Lower lobe of right lung (tissue), 2 donors: ENCODE results near the gene AKAIN1. TPM values are rescaled to one million over a fixed set of nuclear protein-coding genes. Genes with fewer than 3 reads are reported as not detected.

Experiments used
- ATAC-seq, 2 donors: fragments of 200-7000 bp; cut with Tn5 transposase; one replicate each; pipeline ENCODE4 v1.9.1; 2020 to 2022; ENCODE audit warnings: mild to moderate bottlenecking in 2 of 2, moderate library complexity in 2 of 2
- DNase-seq: peaks from one replicate; pipeline ENCODE4 v3.0.0-alpha.2; 2020
- H3K27ac ChIP-seq: fragments of 200-600 bp; one replicate; pipeline ENCODE4 v1.8.0; 2022
- H3K27me3 ChIP-seq: fragments of 200-600 bp; one replicate; pipeline ENCODE4 v1.8.0; 2022; ENCODE audit warnings: low read depth
- H3K36me3 ChIP-seq: fragments of 200-600 bp; one replicate; pipeline ENCODE4 v1.8.0; 2022; ENCODE audit warnings: mild to moderate bottlenecking
- H3K4me1 ChIP-seq: fragments of 200-600 bp; one replicate; pipeline ENCODE4 v1.8.0; 2022
- H3K4me3 ChIP-seq: fragments of 200-600 bp; one replicate; pipeline ENCODE4 v1.8.0; 2022; ENCODE audit warnings: mild to moderate bottlenecking
- H3K9me3 ChIP-seq: fragments of 200-600 bp; one replicate; pipeline ENCODE4 v1.8.0; 2022
- intact Hi-C: fragments of 100-400 bp; cut with DNase I; formaldehyde crosslinking; loops from one replicate; pipeline ENCODE4 v1.11.0; 2022
- long read RNA-seq: library from polyadenylated mRNA; unstranded; transcript quantifications from one replicate; pipeline ENCODE4 v2.0.0, GENCODE V29; 2021
- total RNA-seq: library from RNA; stranded (reverse); fragmentation: NEBNext Ultra II Directional; extraction: Animal tissue kit (Norgen Biotek cat#: 25700); gene quantifications from one replicate; pipeline ENCODE4 v1.2.1, GENCODE V29; 2021
- TF ChIP-seq, protein P1 (sequence below): fragments of 200-600 bp; IDR thresholded peaks from one replicate; pipeline ENCODE4 v1.8.0; 2022; ENCODE audit warnings: antibody characterized with exemption, mild to moderate bottlenecking
- donor health status: DM: no; HTN: yes; CAD: no; lungs with severe emphysema.

Gene AKAIN1, protein sequence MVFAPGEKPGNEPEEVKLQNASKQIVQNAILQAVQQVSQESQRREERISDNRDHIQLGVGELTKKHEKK
- total RNA-seq = not detected
- long read RNA-seq = 0 reads

- no peak within 1 kb of the TSS for H3K27ac ChIP-seq
- H3K4me3 ChIP-seq = no peak within 1 kb of the TSS
- DNase-seq (no peak), ATAC-seq (peak; percentile 86 to 89)
- H3K27me3 ChIP-seq = peaks cover 62% of the 10 kb centered on the region
- intact Hi-C loops = no loop called here
- H3K9me3 ChIP-seq = no peaks in the 10 kb centered on the region
- H3K4me1 ChIP-seq = no peaks in the 10 kb centered on the region
- H3K36me3 ChIP-seq = no peaks in the 10 kb centered on the region
- TF ChIP-seq, protein P1, sequence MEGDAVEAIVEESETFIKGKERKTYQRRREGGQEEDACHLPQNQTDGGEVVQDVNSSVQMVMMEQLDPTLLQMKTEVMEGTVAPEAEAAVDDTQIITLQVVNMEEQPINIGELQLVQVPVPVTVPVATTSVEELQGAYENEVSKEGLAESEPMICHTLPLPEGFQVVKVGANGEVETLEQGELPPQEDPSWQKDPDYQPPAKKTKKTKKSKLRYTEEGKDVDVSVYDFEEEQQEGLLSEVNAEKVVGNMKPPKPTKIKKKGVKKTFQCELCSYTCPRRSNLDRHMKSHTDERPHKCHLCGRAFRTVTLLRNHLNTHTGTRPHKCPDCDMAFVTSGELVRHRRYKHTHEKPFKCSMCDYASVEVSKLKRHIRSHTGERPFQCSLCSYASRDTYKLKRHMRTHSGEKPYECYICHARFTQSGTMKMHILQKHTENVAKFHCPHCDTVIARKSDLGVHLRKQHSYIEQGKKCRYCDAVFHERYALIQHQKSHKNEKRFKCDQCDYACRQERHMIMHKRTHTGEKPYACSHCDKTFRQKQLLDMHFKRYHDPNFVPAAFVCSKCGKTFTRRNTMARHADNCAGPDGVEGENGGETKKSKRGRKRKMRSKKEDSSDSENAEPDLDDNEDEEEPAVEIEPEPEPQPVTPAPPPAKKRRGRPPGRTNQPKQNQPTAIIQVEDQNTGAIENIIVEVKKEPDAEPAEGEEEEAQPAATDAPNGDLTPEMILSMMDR = no peak
Measured at GRCh38 chr18:5197032-5197434, at the start of gene AKAIN1. TSS of gene AKAIN1 (minus strand) at chr18:5197257. CDS start at chr18:5197053, 204 bp downstream.

- H3K27me3 ChIP-seq = no peaks in the 10 kb centered on the region
- no peak for ATAC-seq
- peaks cover 9% of the 10 kb centered on the region for H3K4me1 ChIP-seq
- no peak for DNase-seq
- no peak overlapping the region for H3K4me3 ChIP-seq
- TF ChIP-seq, protein P1 = no peak
- H3K27ac ChIP-seq = no peak overlapping the region
- H3K9me3 ChIP-seq = no peaks in the 10 kb centered on the region
- peaks cover 25% of the 10 kb centered on the region for H3K36me3 ChIP-seq
- intact Hi-C loops = no loop called here
Measured at GRCh38 chr18:5244941-5245340, 47.9 kb upstream of the AKAIN1 start.

- peaks cover 25% of the 10 kb centered on the region for H3K36me3 ChIP-seq
- TF ChIP-seq, protein P1 = no peak
- peak overlapping the region; percentile 88 for H3K4me3 ChIP-seq
- ATAC-seq (no peak), DNase-seq (no peak)
- intact Hi-C loops = no loop called here
- no peak overlapping the region for H3K27ac ChIP-seq
- H3K27me3 ChIP-seq = no peaks in the 10 kb centered on the region
- H3K4me1 ChIP-seq = peaks cover 33% of the 10 kb centered on the region
- H3K9me3 ChIP-seq = no peaks in the 10 kb centered on the region
Measured at GRCh38 chr18:5239447-5239846, 42.4 kb upstream of the AKAIN1 start.

- peak; percentile 80 to 81 for ATAC-seq
- Histone ChIP-seq H3K36me3 (peaks cover 25% of the 10 kb centered on the region), H3K4me3 (peak overlapping the region; percentile 88), H3K9me3 (no peaks in the 10 kb centered on the region), H3K27me3 (no peaks in the 10 kb centered on the region), H3K27ac (peak overlapping the region; percentile 100), H3K4me1 (peaks cover 33% of the 10 kb centered on the region)
- TF ChIP-seq, protein P1 = no peak
- intact Hi-C loops = no loop called here
- DNase-seq = peak; percentile 65
Measured at GRCh38 chr18:5238371-5238976, 41.4 kb upstream of the AKAIN1 start.

DNA sequence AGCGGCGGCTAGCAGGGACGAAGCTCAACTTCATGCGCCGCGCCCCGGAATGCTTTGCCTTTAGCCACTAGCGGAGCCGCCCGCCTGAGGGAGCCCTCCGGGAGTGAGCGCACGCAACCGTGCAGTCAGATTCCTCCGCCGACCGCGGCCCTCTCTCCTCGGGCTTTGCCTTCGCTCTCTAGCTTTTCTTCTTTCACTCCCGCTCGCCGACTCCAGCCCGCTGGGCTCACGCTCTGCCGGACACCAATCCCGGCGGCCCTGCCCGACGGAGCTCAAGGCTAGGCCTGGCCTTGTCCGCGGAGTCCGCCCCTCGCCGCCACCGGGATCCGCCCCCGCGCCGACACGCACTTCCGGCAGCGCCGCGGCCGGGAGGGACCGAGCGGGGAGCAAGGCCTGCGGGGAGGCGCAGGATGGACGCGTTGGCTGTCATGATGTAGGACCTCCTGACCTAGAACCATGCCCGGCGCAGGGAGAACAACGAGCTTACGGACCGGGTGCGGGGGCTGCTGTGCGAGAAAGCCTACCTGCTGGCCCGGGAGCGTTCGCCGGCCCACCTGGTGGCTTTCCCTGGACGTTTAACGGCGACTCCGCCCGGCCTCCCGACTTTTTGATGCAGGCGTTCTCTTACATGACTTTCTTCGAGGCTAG lies 40.8 kb upstream of the AKAIN1 start:
- Histone ChIP-seq H3K27me3 (no peaks in the 10 kb centered on the region), H3K36me3 (peaks cover 20% of the 10 kb centered on the region), H3K27ac (peak overlapping the region; percentile 100), H3K9me3 (no peaks in the 10 kb centered on the region), H3K4me1 (peaks cover 33% of the 10 kb centered on the region), H3K4me3 (peak overlapping the region; percentile 88)
- ATAC-seq (peak; percentile 99), DNase-seq (peak; percentile 92)
- intact Hi-C loops = no loop called here
- TF ChIP-seq, protein P1 = peak; percentile 47
